Measurements from ENCODE around the gene PTGES. TPM values are rescaled to one million over a fixed set of nuclear protein-coding genes. Genes with fewer than 3 reads are reported as not detected.

PTGES gene
- total RNA-seq, 1 experiment from 2014 or later = 2.4 TPM

DNA sequence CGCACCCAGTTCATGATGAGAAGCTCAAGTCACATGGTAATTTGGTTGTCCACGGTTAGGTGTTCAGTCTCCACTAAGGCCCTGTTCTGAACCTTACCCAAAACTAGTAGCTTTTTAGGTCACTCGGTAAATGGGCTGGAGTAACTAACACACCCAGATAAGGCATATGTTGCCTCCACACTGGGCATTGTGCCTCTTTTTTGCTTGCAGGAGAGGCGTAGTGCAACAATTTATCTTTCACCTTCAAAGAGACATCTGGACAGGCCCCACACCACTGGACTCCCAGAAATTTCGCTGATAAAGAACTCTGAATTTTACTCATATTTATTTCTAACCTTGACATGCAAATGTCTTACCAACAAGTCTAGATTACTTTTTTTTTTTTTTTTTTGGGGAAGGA is 16.8 kb upstream of the PTGES start:
- no peak overlapping the region for H2BK5ac ChIP-seq (ENCODE audit: insufficient read length, low read length)
- no peaks in the 10 kb centered on the region for H3K79me1 ChIP-seq (ENCODE audit: insufficient read depth, low read depth, low read length, poor library complexity, severe bottlenecking)
- H3K27me3 ChIP-seq (ENCODE audit: insufficient read depth, low read length) = no peaks in the 10 kb centered on the region
- H3T11ph ChIP-seq (ENCODE audit: low read length) = no peak overlapping the region
- no peak overlapping the region for H3K18ac ChIP-seq (ENCODE audit: insufficient read length, low read depth, low read length)
- no peak overlapping the region for H3K4me2 ChIP-seq (ENCODE audit: insufficient read depth, insufficient read length, low read length)
- Mint-ChIP-seq H3K36me3 (ENCODE audit: insufficient read depth in 1 of 3, low read depth in 3 of 3) (no peaks in the 10 kb centered on the region), H3K9me3 (no peaks in the 10 kb centered on the region), H3K27ac (no peak overlapping the region), H3K4me3 (no peak overlapping the region), H3K27me3 (ENCODE audit: low read depth) (peaks cover 7% of the 10 kb centered on the region), H3K4me1 (no peaks in the 10 kb centered on the region)
- no peak overlapping the region for H2BK12ac ChIP-seq (ENCODE audit: insufficient read length, low read depth, low read length)
- no peak overlapping the region for H4K91ac ChIP-seq (ENCODE audit: insufficient read length, low read depth, low read length)
- no peak overlapping the region for H2BK15ac ChIP-seq (ENCODE audit: low read depth, low read length)
- H3K4me1 ChIP-seq (ENCODE audit: insufficient read depth, low read length) = no peaks in the 10 kb centered on the region
- H2BK20ac ChIP-seq (ENCODE audit: low read depth, low read length, poor library complexity, severe bottlenecking) = no peak overlapping the region
- H4K8ac ChIP-seq (replicated peaks; ENCODE audit: insufficient read length, low read depth, low read length) = no peak overlapping the region
- H3K9me3 ChIP-seq (ENCODE audit: control insufficient read depth, low read depth, low read length) = no peaks in the 10 kb centered on the region
- peaks cover 2% of the 10 kb centered on the region for H4K20me1 ChIP-seq (ENCODE audit: control insufficient read depth, insufficient read depth, insufficient read length)
- H3K4ac ChIP-seq (ENCODE audit: low read depth, low read length) = no peak overlapping the region
- H2AFZ ChIP-seq (ENCODE audit: low read length) = no peak overlapping the region
- no peak overlapping the region for H2BK120ac ChIP-seq (ENCODE audit: low read depth, low read length, poor library complexity, severe bottlenecking)
- H2AK5ac ChIP-seq (ENCODE audit: insufficient read length, low read length) = no peak overlapping the region
- DNase-seq = no peak
- TF ChIP-seq, protein P1, sequence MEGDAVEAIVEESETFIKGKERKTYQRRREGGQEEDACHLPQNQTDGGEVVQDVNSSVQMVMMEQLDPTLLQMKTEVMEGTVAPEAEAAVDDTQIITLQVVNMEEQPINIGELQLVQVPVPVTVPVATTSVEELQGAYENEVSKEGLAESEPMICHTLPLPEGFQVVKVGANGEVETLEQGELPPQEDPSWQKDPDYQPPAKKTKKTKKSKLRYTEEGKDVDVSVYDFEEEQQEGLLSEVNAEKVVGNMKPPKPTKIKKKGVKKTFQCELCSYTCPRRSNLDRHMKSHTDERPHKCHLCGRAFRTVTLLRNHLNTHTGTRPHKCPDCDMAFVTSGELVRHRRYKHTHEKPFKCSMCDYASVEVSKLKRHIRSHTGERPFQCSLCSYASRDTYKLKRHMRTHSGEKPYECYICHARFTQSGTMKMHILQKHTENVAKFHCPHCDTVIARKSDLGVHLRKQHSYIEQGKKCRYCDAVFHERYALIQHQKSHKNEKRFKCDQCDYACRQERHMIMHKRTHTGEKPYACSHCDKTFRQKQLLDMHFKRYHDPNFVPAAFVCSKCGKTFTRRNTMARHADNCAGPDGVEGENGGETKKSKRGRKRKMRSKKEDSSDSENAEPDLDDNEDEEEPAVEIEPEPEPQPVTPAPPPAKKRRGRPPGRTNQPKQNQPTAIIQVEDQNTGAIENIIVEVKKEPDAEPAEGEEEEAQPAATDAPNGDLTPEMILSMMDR (conservative IDR thresholded peaks at IDR 0.05) = no peak
- no peak overlapping the region for H3K9ac ChIP-seq (ENCODE audit: extremely low read depth, insufficient read length, low read length)
- H3K79me2 ChIP-seq (ENCODE audit: insufficient read depth, low read length) = no peaks in the 10 kb centered on the region
- H3K27ac ChIP-seq (ENCODE audit: insufficient read length, low read depth, low read length) = no peak overlapping the region
- H3K23ac ChIP-seq (ENCODE audit: insufficient read length, low read depth, low read length) = no peak overlapping the region
- H4K5ac ChIP-seq (ENCODE audit: insufficient read length, low read depth, low read length) = peak overlapping the region; percentile 38
- H3K56ac ChIP-seq (ENCODE audit: insufficient read length, low read depth, low read length) = no peak overlapping the region
- H3K23me2 ChIP-seq (ENCODE audit: insufficient read length, low read depth, low read length, poor library complexity, severe bottlenecking) = peaks cover 3% of the 10 kb centered on the region
- WGBS (ENCODE audit: extremely low coverage, insufficient read length, low lambda C conversion rate) = no CpG with 5 or more reads among the region's 5 CpGs
- H3K14ac ChIP-seq (ENCODE audit: insufficient read depth, low read length) = no peak overlapping the region

Data from H9 (cell line).